Measurements from ENCODE around the gene GDF15.

DNA sequence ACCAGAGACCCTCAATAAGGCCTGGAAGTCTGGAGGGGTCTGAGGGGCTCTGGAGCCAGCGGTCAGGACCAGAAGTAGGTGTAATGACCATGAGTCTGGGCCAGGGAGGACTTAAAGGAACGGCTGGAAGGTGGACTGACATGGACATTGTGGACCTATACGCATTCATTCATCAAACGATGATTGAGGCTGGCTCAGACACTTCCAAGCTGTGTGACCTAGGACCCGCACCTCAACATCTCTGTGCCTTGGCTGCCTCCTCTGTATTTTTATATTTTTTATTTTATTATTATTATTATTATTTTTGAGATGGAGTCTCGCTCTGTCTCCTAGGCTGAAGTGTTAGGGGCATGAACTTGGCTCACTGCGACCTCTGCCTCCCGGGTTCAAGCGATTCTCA is 20.8 kb downstream of the GDF15 start:
- TF ChIP-seq POLR2A (IDR thresholded peaks at IDR 0.05), result no peak
- TF ChIP-seq, protein P1, sequence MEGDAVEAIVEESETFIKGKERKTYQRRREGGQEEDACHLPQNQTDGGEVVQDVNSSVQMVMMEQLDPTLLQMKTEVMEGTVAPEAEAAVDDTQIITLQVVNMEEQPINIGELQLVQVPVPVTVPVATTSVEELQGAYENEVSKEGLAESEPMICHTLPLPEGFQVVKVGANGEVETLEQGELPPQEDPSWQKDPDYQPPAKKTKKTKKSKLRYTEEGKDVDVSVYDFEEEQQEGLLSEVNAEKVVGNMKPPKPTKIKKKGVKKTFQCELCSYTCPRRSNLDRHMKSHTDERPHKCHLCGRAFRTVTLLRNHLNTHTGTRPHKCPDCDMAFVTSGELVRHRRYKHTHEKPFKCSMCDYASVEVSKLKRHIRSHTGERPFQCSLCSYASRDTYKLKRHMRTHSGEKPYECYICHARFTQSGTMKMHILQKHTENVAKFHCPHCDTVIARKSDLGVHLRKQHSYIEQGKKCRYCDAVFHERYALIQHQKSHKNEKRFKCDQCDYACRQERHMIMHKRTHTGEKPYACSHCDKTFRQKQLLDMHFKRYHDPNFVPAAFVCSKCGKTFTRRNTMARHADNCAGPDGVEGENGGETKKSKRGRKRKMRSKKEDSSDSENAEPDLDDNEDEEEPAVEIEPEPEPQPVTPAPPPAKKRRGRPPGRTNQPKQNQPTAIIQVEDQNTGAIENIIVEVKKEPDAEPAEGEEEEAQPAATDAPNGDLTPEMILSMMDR (IDR thresholded peaks at IDR 0.05), result no peak

Data from esophagus squamous epithelium (tissue), 4 donors.